K562 (cell line): ENCODE results near the gene HELZ. TPM values are rescaled to one million over a fixed set of nuclear protein-coding genes. Genes with fewer than 3 reads are reported as not detected.

ENCODE experiments used
- ATAC-seq: fragments of 200-7000 bp; cut with Tn5 transposase; 3 replicates; pipeline ENCODE4 v1.9.1; 2020; ENCODE audit warnings: moderate library complexity
- BruUV-seq: library from RNA; stranded (reverse); fragments of 400-500 nt; replicated peaks from 2 replicates; lab custom pipeline; 2021; lab: Mats Ljungman, UMichigan
- CTCF ChIA-PET: fragments of 300-600 bp; formaldehyde crosslinking; extraction: SDS; loops from one replicate; lab custom pipeline; 2021; ENCODE audit warnings: low intra/inter-chr PET ratio; lab: Yijun Ruan, JAX
- POLR2A ChIA-PET: fragments of 300-600, 350-650 bp; sonication (Branson Sonifier 250); formaldehyde crosslinking; extraction: SDS; loops from one replicate; lab custom pipeline; 2021; ENCODE audit warnings: antibody characterized with exemption, inconsistent platforms; lab: Yijun Ruan, JAX
- DNase-seq, 4 experiments: peaks; one replicate each; pipeline versions ENCODE4 v3.0.0 to v3.0.0-alpha.2; 2011 to 2018; ENCODE audit warnings: low spot score in 3 of 4, mixed read lengths in 3 of 4; ENCODE audit errors: extremely low read depth in 1 of 4
- FAIRE-seq: peaks from 2 replicates; lab custom pipeline; 2011; peaks lifted over from hg19 to GRCh38; lab: Jason Lieb, UNC
- H2AFZ ChIP-seq: 2 replicates; pipeline ENCODE4 v1.6.0; 2011; ENCODE audit warnings: low read depth, low read length, control low read depth, inconsistent platforms
- H3K27ac ChIP-seq: fragments of 200-600 bp; 3 replicates; pipeline ENCODE4 v1.8.0; 2011; ENCODE audit warnings: low read depth, mild to moderate bottlenecking, control low read depth, inconsistent platforms, low read length, moderate library complexity, mixed read lengths; ENCODE audit errors: extremely low read depth
- H3K27me3 ChIP-seq, 2 experiments: fragments of 300-600 bp in 1 of 2; 2 replicates in 1 of 2; 3 replicates in 1 of 2; pipeline versions ENCODE4 v1.6.0 to v1.8.0; 2011; ENCODE audit warnings: inconsistent platforms in 2 of 2, low read length in 2 of 2, mild to moderate bottlenecking in 1 of 2, mixed read lengths in 1 of 2, moderate library complexity in 1 of 2; ENCODE audit not compliant: control insufficient read depth in 2 of 2, insufficient read depth in 2 of 2
- H3K36me3 ChIP-seq: fragments of 300-600 bp; 3 replicates; pipeline ENCODE4 v1.8.0; 2011; ENCODE audit warnings: mild to moderate bottlenecking, low read length, inconsistent platforms; ENCODE audit not compliant: control insufficient read depth, insufficient read depth
- H3K4me1 ChIP-seq, 2 experiments: fragments of 200-600 bp in 1 of 2; replicated peaks in 1 of 2; 2 replicates in 1 of 2; 3 replicates in 1 of 2; pipeline versions ENCODE4 v1.5.1 to v1.8.0; 2011; ENCODE audit warnings: inconsistent platforms in 2 of 2, low read length in 2 of 2, mild to moderate bottlenecking in 1 of 2, mixed read lengths in 1 of 2, moderate library complexity in 1 of 2; ENCODE audit not compliant: control insufficient read depth in 2 of 2, insufficient read depth in 2 of 2
- H3K4me2 ChIP-seq: 2 replicates; pipeline ENCODE4 v1.6.1; 2011; ENCODE audit warnings: low read length, control low read depth, inconsistent platforms, mixed read lengths; ENCODE audit not compliant: insufficient read depth
- H3K4me3 ChIP-seq: fragments of 200-600 bp; sonication (generic), shearing (Covaris generic); 2 replicates; pipeline ENCODE4 v1.5.1; 2016; ENCODE audit warnings: control low read depth, inconsistent platforms
- H3K79me2 ChIP-seq: fragments of 200-600 bp; 3 replicates; pipeline ENCODE4 v1.8.0; 2011; ENCODE audit warnings: low read length, inconsistent platforms; ENCODE audit not compliant: control insufficient read depth, insufficient read depth
- H3K9ac ChIP-seq, 2 experiments: 2 replicates each; pipeline versions ENCODE4 v1.6.0 to v1.6.1; 2011; ENCODE audit warnings: low read depth in 2 of 2, low read length in 2 of 2, control low read depth in 1 of 2, inconsistent platforms in 1 of 2, mild to moderate bottlenecking in 1 of 2, mixed read lengths in 1 of 2; ENCODE audit not compliant: insufficient read depth in 1 of 2
- H3K9me1 ChIP-seq: one replicate; pipeline ENCODE4 v1.6.0; 2011; ENCODE audit warnings: inconsistent platforms, mild to moderate bottlenecking, low read length, moderate library complexity; ENCODE audit not compliant: control insufficient read depth, insufficient read depth
- H3K9me3 ChIP-seq: replicated peaks from 2 replicates; pipeline ENCODE4 v1.5.1; 2011; ENCODE audit warnings: low read depth, low read length, inconsistent platforms; ENCODE audit not compliant: control insufficient read depth, insufficient read depth
- H4K20me1 ChIP-seq: replicated peaks from 2 replicates; pipeline ENCODE4 v1.6.1; 2011; ENCODE audit warnings: low read length, inconsistent platforms, mixed read lengths; ENCODE audit not compliant: control insufficient read depth, insufficient read depth
- NR2C1 ChIP-seq, 2 experiments: fragments of 450-650 bp; IDR thresholded peaks; 2 replicates each; pipeline ENCODE4 v1.6.1; 2017; ENCODE audit warnings: mild to moderate bottlenecking in 2 of 2, antibody characterized with exemption in 1 of 2, inconsistent platforms in 1 of 2, missing compliant biosample characterization in 1 of 2, missing genetic modification characterization in 1 of 2
- WGBS: fragments of 100-300 bp; shearing (Covaris generic); methylation state at CpG from one replicate; pipeline ENCODE4 v1.1.6; 2016; ENCODE audit warnings: low coverage, mixed read lengths; ENCODE audit not compliant: insufficient coverage; ENCODE audit errors: missing lambda C conversion rate; 5-methylcytosine and 5-hydroxymethylcytosine counted together
- in situ Hi-C: fragments of 300-500 bp; cut with MboI; formaldehyde crosslinking; loops from 4 replicates; pipeline ENCODE4 v1.15.0; 2018; ENCODE audit warnings: inconsistent platforms, mixed read lengths
- intact Hi-C: fragments of 100-400 bp; cut with micrococcal nuclease; formaldehyde crosslinking; loops from 2 replicates; pipeline ENCODE4 v1.14.2; 2022
- polyA plus RNA-seq, 8 experiments: library from polyadenylated mRNA; depleted of rRNA in 4 of 8; stranded (reverse) in 5 of 8; unstranded in 3 of 8; fragments of >200 nt; fragmentation: Nextera tagmentation in 2 of 8; fragmentation: Illumina TruSeq in 1 of 8; extraction: Ambion mirVana in 2 of 8; extraction: Trizol in 1 of 8; gene quantifications; 2 replicates each; pipeline versions ENCODE4 v1.2.1 to v1.2.3, GENCODE V29; 2011 to 2014; ENCODE audit warnings: inconsistent platforms in 1 of 8, missing spikeins in 1 of 8
- total RNA-seq, 7 experiments: library from RNA; depleted of rRNA in 6 of 7; stranded (reverse); fragments of >200 nt in 6 of 7; fragmentation: Illumina TruSeq in 2 of 7; extraction: Trizol in 2 of 7; gene quantifications; 2 replicates each; pipeline versions ENCODE4 v1.2.1 to v1.2.3, GENCODE V29; 2011 to 2021; ENCODE audit warnings: low replicate concordance in 1 of 7
- TF ChIP-seq, protein P1 (sequence below): fragments of 250-450 bp; sonication (Bioruptor Pico); IDR thresholded peaks from 2 replicates; pipeline ENCODE4 v1.5.0; 2021; ENCODE audit warnings: mild to moderate bottlenecking, borderline replicate concordance
- TF ChIP-seq, protein P2 (sequence below): sonication (generic); formaldehyde crosslinking; IDR thresholded peaks from 2 replicates; pipeline ENCODE4 v1.8.1; 2022; ENCODE audit warnings: missing genetic modification reagents

The HELZ gene
- total and polyA plus RNA-seq, 9 of the 15 experiments (the other 6 are each of a cell fraction or from before 2014, with no cell fraction given): 5.2 to 39.8 (median 17.3) TPM

DNA sequence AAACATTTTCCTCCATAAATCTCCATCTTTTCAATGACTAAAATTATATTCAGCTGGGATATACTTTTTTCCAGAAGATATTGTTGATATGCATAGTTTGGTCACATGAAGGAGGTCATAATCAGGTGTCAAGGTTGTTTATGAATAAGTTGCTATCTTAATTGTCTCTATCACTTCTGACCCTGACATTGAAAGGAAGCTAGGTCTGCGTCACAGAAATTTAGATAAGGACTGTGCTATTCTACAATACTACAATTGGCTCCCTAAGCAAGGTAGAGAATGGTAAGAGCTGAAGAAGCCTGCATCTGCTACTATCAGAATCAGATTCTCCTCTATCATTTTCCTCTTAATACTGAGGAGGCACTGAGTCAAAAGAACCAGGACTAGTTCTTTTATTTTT, 133.2 kb downstream of the HELZ start:
- no peaks in the 10 kb centered on the region for H3K9me1 ChIP-seq
- ChIA-PET CTCF (no interaction called here), POLR2A (interaction anchor here (0.8 to 1.4 kb wide), 6 partner anchors 9 to 21 kb away, joined by 3 to 4 read pairs (median 3); no protein-coding TSS in a partner anchor)
- no peak for FAIRE-seq
- H4K20me1 ChIP-seq: no peaks in the 10 kb centered on the region
- WGBS: 10% methylated on average over 1 of the region's 1 CpG
- peaks cover 0 to 17% of the 10 kb centered on the region in 2 experiments; a peak in 3 of 5 replicates for H3K4me1 ChIP-seq
- no peaks in the 10 kb centered on the region for H3K79me2 ChIP-seq
- TF ChIP-seq NR2C1 (IDR thresholded peaks at IDR 0.05): no peak
- 0 out of 2 replicates have a peak, but pooled peaks have one; percentile 12 for TF ChIP-seq NR2C1 (tag; IDR thresholded peaks at IDR 0.05)
- TF ChIP-seq, protein P1, sequence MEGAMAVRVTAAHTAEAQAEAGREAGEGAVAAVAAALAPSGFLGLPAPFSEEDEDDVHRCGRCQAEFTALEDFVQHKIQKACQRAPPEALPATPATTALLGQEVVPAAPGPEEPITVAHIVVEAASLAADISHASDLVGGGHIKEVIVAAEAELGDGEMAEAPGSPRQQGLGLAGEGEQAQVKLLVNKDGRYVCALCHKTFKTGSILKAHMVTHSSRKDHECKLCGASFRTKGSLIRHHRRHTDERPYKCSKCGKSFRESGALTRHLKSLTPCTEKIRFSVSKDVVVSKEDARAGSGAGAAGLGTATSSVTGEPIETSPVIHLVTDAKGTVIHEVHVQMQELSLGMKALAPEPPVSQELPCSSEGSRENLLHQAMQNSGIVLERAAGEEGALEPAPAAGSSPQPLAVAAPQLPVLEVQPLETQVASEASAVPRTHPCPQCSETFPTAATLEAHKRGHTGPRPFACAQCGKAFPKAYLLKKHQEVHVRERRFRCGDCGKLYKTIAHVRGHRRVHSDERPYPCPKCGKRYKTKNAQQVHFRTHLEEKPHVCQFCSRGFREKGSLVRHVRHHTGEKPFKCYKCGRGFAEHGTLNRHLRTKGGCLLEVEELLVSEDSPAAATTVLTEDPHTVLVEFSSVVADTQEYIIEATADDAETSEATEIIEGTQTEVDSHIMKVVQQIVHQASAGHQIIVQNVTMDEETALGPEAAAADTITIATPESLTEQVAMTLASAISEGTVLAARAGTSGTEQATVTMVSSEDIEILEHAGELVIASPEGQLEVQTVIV (CRISPR knock-in tag): no peak
- TF ChIP-seq, protein P2, sequence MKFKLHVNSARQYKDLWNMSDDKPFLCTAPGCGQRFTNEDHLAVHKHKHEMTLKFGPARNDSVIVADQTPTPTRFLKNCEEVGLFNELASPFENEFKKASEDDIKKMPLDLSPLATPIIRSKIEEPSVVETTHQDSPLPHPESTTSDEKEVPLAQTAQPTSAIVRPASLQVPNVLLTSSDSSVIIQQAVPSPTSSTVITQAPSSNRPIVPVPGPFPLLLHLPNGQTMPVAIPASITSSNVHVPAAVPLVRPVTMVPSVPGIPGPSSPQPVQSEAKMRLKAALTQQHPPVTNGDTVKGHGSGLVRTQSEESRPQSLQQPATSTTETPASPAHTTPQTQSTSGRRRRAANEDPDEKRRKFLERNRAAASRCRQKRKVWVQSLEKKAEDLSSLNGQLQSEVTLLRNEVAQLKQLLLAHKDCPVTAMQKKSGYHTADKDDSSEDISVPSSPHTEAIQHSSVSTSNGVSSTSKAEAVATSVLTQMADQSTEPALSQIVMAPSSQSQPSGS: no peak
- no peaks in the 10 kb centered on the region for H3K9me3 ChIP-seq
- in situ Hi-C loops (no loop called here), intact Hi-C loops (no loop called here)
- H3K4me2 ChIP-seq: no peak overlapping the region
- H3K9ac ChIP-seq: no peak overlapping the region
- no peak for ATAC-seq
- no peak overlapping the region for H3K4me3 ChIP-seq
- H3K36me3 ChIP-seq: peaks cover 68% of the 10 kb centered on the region
- BruUV-seq: no TSS peak
- DNase-seq: no peak
- H2AFZ ChIP-seq: no peak overlapping the region
- no peaks in the 10 kb centered on the region for H3K27me3 ChIP-seq
- no peak overlapping the region for H3K27ac ChIP-seq
